Activated CD4-positive, alpha-beta T cell treated with anti-CD3 and anti-CD28 coated beads, Interleukin-2, Interleukin-6, amounts not matched to agents 100 ng/mL and 50 ng/mL, durations not matched to agents 16 hours and 8 hours (primary cell): ENCODE measurements around the gene RTTN.

ENCODE experiments used
- DNase-seq: peaks from one replicate; pipeline ENCODE4 v3.0.0-alpha.2; 2020

Gene RTTN

GRCh38 chr18:69969491-69969890 is 236.0 kb downstream of the RTTN start:
- no peak for DNase-seq

DNA sequence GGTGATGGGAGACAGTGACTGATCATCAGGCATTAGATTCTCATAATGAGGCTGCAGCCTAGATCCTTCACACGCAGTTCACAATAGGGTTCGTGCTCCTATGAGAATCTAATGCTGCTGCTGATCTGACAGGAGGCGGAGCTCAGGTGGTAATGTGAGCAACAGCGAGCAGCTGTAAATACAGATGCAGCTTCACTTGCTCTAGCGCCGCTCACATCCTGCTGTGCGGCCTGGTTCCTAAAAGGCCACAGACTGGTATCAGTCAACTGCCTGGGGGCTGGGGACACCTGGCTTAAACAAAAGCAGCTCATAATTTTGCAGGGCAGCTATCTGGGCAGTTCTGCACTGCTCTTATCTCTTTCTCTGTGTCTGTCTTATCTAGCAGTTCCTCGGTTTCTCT is 237.4 kb downstream of the RTTN start:
- DNase-seq: peak; percentile 42

GRCh38 chr18:69963196-69963595 is 242.3 kb downstream of the RTTN start:
- DNase-seq: no peak

DNA sequence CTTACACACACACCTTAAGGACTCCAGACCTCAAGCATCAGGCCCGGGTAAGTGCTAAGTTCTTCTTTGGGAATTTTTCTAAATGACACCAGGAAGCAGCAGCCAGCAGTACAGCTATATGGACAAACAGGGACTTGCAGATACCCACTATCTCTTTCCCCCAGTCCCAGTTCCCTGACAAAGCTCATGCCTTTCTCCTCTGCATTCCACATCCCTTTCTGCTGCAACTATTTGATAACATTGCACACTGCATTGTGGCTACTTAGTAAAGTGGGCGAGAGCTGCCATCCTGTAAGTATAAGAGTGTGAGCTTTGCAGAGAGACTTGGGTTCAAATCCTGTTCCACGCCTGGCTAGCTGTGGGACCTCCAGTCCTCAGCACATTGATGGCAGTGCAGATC is 243.8 kb downstream of the RTTN start:
- DNase-seq: no peak

- peak; percentile 77 for DNase-seq
Observed at GRCh38 chr18:69958422-69958821, 247.1 kb downstream of the RTTN start.

DNA sequence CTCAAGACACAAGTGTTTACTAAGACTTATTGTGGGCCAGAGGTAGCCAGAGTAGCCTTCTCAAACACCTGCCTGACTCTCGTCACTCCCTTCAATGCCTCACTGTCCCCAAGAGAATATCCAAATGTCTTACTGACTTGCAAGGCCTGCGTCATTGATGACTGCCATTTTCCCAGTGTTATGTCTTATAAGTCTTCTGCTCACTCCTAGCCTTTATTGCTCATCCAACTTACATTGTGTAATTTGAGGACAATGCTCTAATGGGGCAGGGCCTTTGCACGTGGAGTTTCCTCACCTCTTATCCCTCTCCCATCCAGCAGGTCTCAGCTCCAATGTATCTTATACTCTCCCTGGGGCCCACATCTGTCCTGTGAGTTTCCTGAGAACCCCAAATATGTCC is 247.7 kb downstream of the RTTN start:
- no peak for DNase-seq

- peak; percentile 60 for DNase-seq
Observed at GRCh38 chr18:69956665-69957620, 248.5 kb downstream of the RTTN start.

DNA sequence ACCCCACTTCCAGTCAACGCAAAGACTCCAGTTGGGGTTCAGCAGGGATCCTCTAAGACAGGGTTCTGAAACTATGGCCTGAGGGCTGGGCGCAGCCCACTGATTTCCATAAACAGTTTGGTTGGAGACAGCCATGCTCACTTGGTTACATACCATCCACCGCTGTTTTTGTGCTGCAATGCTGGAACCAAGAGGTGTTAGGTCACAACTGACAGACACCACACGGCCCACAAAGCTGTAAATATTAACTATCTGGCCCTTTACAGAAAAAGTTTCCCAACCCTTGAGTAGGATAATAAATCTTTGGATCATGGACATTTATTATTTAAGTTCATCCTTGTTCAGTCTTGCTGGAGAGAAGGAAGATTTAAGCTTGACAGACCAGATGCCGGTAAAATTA is 249.4 kb downstream of the RTTN start:
- peak; percentile 56 for DNase-seq

DNA sequence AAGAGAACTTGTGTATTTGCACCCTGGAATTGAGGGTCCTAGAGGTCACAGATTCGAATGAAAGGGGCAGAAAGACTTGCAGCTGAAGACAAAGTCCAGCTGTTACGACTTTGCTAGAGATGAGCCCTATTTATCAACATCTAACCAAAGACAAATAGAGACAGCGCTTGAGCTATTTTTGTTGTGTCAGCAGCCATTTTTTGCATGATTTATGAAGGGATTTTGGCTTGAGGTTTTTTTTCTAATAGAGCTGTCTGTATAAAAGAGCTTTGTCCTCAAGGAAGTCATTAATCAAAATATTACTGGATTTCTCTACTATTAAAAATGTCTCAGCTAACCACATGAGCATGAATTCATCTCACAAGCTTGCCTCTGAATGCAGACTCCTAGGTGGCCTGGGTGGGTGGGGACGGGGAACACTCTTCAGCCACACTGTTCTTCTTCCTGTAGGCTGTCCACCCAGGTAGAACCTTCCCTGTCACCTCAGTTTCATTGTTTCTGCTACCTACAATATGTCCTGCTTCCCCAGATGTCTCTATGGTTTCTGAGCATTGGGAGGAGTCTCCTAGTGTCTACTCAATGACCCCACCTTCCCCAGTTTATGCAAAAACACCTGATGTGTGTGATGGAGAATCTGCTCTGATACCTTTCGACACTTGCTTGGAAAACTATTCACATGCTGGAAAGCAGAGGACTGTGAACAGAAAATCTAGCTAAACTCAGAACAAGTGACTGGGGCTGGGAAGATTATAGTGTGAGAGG is 250.6 kb downstream of the RTTN start:
- peak; percentile 53 for DNase-seq

DNA sequence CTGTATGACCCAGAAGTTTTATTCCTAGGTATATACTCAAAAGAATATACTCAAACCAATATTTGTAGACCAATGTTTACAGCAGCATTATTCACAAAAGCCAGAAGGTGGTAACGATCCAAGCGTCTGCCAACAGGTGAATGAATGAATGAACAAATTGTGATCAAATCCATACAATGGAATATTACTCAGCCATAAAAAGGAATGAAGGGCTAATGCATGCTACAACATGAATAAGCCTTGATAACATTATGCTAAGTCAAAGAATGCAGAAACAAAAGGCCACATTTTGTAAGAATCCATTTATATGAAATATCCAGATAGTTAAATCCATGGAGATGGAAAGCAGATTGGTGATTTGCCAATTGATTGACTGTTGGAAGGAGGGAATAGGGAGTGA is 252.3 kb downstream of the RTTN start:
- no peak for DNase-seq
